Embryonic facial prominence (tissue), 1 donor: ENCODE results near the gene GNAZ.

Experiments
- DNase-seq: peaks from one replicate; pipeline ENCODE4 v3.0.0-alpha.2; 2016; ENCODE audit errors: extremely low spot score

Gene GNAZ

GRCh38 chr22:23076896-23077572 lies 6.7 kb downstream of the GNAZ start:
- DNase-seq, result no peak

GRCh38 chr22:23077627-23078461 lies 7.5 kb downstream of the GNAZ start:
- no peak for DNase-seq

- no peak for DNase-seq
Measured at GRCh38 chr22:23078462-23078787, 8.1 kb downstream of the GNAZ start.

- no peak for DNase-seq
Measured at GRCh38 chr22:23079240-23079768, 9.0 kb downstream of the GNAZ start.

- DNase-seq, result no peak
Measured at GRCh38 chr22:23079814-23080521, 9.6 kb downstream of the GNAZ start.

- no peak for DNase-seq
Measured at GRCh38 chr22:23080613-23081290, 10.4 kb downstream of the GNAZ start.

GRCh38 chr22:23082534-23083314 lies 12.4 kb downstream of the GNAZ start:
- DNase-seq, result no peak

- no peak for DNase-seq
Measured at GRCh38 chr22:23083315-23084021, 13.1 kb downstream of the GNAZ start.

GRCh38 chr22:23084453-23085350 lies 14.4 kb downstream of the GNAZ start:
- no peak for DNase-seq

GRCh38 chr22:23085351-23085671 lies 15.0 kb downstream of the GNAZ start:
- no peak for DNase-seq

GRCh38 chr22:23085785-23086184 lies 15.5 kb downstream of the GNAZ start:
- DNase-seq, result no peak

- no peak for DNase-seq
Measured at GRCh38 chr22:23086263-23086662, 15.9 kb downstream of the GNAZ start.

- no peak for DNase-seq
Measured at GRCh38 chr22:23086787-23087186, 16.5 kb downstream of the GNAZ start.

- DNase-seq, result no peak
Measured at GRCh38 chr22:23088199-23088604, 17.9 kb downstream of the GNAZ start.

- DNase-seq, result no peak
Measured at GRCh38 chr22:23089010-23089409, 18.7 kb downstream of the GNAZ start.

GRCh38 chr22:23089633-23090456 lies 19.5 kb downstream of the GNAZ start:
- DNase-seq, result no peak

- DNase-seq, result no peak
Measured at GRCh38 chr22:23090457-23090835, 20.1 kb downstream of the GNAZ start.

GRCh38 chr22:23091760-23092159 lies 21.4 kb downstream of the GNAZ start:
- no peak for DNase-seq
